ENCODE data around the gene KCNQ1. TPM values are rescaled to one million over a fixed set of nuclear protein-coding genes. Genes with fewer than 3 reads are reported as not detected.

The KCNQ1 gene
- total and polyA plus RNA-seq, 2 experiments from 2014 or later, result 0.45 to 0.87 TPM

DNA sequence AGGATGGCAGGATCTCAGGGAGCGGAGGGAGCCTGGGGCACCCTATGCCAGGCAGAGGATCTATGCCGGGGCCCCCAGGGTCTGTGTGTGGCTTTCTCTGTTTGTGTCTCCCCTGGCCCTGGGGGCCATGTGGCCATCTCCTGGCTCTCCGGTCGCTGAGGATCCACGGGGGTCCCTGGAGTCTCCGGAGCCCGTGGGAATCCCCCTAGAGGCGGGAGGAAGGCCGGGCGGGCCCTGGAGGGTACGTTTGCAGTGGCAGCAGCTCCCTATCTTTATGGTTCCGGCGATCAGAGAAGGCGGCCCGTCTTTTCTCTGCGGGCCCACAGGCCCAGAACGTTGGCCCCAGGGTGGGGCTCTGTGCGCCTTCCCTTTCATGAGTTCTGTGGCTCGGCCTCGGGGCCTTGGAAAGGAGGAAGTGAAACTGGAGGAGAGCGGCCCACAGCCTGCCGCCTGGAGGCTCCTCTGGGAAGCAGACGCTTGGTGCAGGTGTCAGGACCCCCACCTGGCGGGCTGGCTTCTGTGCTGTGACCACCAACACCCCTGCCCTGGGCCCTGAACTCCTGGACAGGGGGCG, 82.1 kb downstream of the KCNQ1 start:
- Mint-ChIP-seq H3K4me1 (no peaks in the 10 kb centered on the region; the same call in 2 of the 3 replicates), H3K9me3 (no peaks in the 10 kb centered on the region), H3K27ac (no peak overlapping the region)

DNA sequence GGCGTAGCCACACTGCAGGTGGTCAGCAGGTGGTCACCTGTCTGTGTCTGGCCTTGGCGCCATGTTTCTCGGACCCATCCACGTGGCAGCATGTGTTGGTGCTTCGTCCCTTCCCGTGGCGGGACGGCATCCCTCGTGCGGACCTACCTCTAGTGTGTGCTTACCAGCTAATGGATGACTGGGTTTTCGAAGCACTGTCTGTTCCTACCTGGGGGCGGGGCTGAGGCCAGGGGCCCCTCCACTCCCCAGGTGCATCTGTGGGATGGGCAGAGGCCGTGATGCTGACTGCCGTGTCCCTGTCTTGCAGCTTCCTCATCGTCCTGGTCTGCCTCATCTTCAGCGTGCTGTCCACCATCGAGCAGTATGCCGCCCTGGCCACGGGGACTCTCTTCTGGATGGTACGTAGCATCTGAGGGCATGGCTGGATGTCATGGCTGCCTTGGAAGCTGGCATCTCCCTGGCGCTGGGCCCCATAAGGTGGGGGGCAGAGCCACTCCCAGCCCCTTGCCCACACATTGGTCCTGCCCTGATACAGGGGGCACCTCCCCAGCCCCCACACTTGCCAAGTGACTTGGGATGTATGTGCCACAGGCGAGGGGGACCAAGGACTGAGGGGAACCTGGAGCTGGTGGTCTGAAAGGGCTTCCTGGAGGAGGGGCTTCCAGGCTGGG, 82.9 kb downstream of the KCNQ1 start:
- H3F3A ChIP-seq (replicated peaks; ENCODE audit: low read depth), result no peaks in the 10 kb centered on the region
- Mint-ChIP-seq H3K4me1 (no peaks in the 10 kb centered on the region; the same call in none of the 3 replicates), H3K9me3 (no peaks in the 10 kb centered on the region), H3K36me3 (ENCODE audit: low read depth) (no peaks in the 10 kb centered on the region), H3K27ac (no peak overlapping the region), H3K27me3 (ENCODE audit: insufficient read depth, low read depth, poor library complexity) (peaks cover 29% of the 10 kb centered on the region), H3K4me3 (no peak overlapping the region)
- H2AFZ ChIP-seq, result no peak overlapping the region
- no peak overlapping the region for H3K27ac ChIP-seq (ENCODE audit: low read depth)
- no peak overlapping the region for H3K4me2 ChIP-seq
- ATAC-seq (no peak), DNase-seq (ENCODE audit: low spot score) (no peak)
- H3K4me3 ChIP-seq, result no peak overlapping the region
- H3K9me2 ChIP-seq (ENCODE audit: insufficient read depth), result no peaks in the 10 kb centered on the region
- no peaks in the 10 kb centered on the region for H3K36me3 ChIP-seq (ENCODE audit: insufficient read depth)
- H3K4me1 ChIP-seq (ENCODE audit: insufficient read depth), result no peaks in the 10 kb centered on the region
- H4K20me1 ChIP-seq (replicated peaks; ENCODE audit: insufficient read depth), result no peaks in the 10 kb centered on the region
- H3K79me2 ChIP-seq (replicated peaks; ENCODE audit: insufficient read depth), result no peaks in the 10 kb centered on the region
- TF ChIP-seq STAT1 (IDR thresholded peaks at IDR 0.05; ENCODE audit: unreplicated experiment), result no peak
- TF ChIP-seq JUNB (IDR thresholded peaks at IDR 0.05; ENCODE audit: unreplicated experiment), result no peak
- no peak for TF ChIP-seq EZH2phosphoT487 (IDR thresholded peaks at IDR 0.05; ENCODE audit: unreplicated experiment)
- no peak for TF ChIP-seq CREB1 (CRISPR knock-in tag; IDR thresholded peaks at IDR 0.05; ENCODE audit: low read depth)
- TF ChIP-seq, protein P1, sequence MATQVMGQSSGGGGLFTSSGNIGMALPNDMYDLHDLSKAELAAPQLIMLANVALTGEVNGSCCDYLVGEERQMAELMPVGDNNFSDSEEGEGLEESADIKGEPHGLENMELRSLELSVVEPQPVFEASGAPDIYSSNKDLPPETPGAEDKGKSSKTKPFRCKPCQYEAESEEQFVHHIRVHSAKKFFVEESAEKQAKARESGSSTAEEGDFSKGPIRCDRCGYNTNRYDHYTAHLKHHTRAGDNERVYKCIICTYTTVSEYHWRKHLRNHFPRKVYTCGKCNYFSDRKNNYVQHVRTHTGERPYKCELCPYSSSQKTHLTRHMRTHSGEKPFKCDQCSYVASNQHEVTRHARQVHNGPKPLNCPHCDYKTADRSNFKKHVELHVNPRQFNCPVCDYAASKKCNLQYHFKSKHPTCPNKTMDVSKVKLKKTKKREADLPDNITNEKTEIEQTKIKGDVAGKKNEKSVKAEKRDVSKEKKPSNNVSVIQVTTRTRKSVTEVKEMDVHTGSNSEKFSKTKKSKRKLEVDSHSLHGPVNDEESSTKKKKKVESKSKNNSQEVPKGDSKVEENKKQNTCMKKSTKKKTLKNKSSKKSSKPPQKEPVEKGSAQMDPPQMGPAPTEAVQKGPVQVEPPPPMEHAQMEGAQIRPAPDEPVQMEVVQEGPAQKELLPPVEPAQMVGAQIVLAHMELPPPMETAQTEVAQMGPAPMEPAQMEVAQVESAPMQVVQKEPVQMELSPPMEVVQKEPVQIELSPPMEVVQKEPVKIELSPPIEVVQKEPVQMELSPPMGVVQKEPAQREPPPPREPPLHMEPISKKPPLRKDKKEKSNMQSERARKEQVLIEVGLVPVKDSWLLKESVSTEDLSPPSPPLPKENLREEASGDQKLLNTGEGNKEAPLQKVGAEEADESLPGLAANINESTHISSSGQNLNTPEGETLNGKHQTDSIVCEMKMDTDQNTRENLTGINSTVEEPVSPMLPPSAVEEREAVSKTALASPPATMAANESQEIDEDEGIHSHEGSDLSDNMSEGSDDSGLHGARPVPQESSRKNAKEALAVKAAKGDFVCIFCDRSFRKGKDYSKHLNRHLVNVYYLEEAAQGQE (IDR thresholded peaks at IDR 0.05; ENCODE audit: unreplicated experiment), result no peak
- no peak for TF ChIP-seq ZNF331 (CRISPR knock-in tag; IDR thresholded peaks at IDR 0.05; ENCODE audit: low read depth)
- H3K27me3 ChIP-seq (ENCODE audit: insufficient read depth), result no peaks in the 10 kb centered on the region

More for the DNA sequence above, 82.1 kb downstream of the KCNQ1 start:
- DNase-seq (ENCODE audit: low spot score) (peak; percentile 62), ATAC-seq (peak; percentile 61)
- no peak overlapping the region for H3K4me3 ChIP-seq
- H3K9me2 ChIP-seq (ENCODE audit: insufficient read depth), result no peaks in the 10 kb centered on the region
- Mint-ChIP-seq H3K4me3 (no peak overlapping the region), H3K36me3 (ENCODE audit: low read depth) (no peaks in the 10 kb centered on the region), H3K27me3 (ENCODE audit: insufficient read depth, low read depth, poor library complexity) (peaks cover 29% of the 10 kb centered on the region)
- no peaks in the 10 kb centered on the region for H3K36me3 ChIP-seq (ENCODE audit: insufficient read depth)
- H2AFZ ChIP-seq, result no peak overlapping the region
- H3K4me2 ChIP-seq, result no peak overlapping the region
- H3K27me3 ChIP-seq (ENCODE audit: insufficient read depth), result no peaks in the 10 kb centered on the region
- no peak overlapping the region for H3K27ac ChIP-seq (ENCODE audit: low read depth)
- H4K20me1 ChIP-seq (replicated peaks; ENCODE audit: insufficient read depth), result no peaks in the 10 kb centered on the region
- H3K4me1 ChIP-seq (ENCODE audit: insufficient read depth), result no peaks in the 10 kb centered on the region
- TF ChIP-seq, protein P2, sequence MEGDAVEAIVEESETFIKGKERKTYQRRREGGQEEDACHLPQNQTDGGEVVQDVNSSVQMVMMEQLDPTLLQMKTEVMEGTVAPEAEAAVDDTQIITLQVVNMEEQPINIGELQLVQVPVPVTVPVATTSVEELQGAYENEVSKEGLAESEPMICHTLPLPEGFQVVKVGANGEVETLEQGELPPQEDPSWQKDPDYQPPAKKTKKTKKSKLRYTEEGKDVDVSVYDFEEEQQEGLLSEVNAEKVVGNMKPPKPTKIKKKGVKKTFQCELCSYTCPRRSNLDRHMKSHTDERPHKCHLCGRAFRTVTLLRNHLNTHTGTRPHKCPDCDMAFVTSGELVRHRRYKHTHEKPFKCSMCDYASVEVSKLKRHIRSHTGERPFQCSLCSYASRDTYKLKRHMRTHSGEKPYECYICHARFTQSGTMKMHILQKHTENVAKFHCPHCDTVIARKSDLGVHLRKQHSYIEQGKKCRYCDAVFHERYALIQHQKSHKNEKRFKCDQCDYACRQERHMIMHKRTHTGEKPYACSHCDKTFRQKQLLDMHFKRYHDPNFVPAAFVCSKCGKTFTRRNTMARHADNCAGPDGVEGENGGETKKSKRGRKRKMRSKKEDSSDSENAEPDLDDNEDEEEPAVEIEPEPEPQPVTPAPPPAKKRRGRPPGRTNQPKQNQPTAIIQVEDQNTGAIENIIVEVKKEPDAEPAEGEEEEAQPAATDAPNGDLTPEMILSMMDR (conservative IDR thresholded peaks at IDR 0.05; ENCODE audit: low read depth in 2 of 2), result peak in 1 of 2 experiments; percentile 19; a peak in 1 of 4 replicates
- TF ChIP-seq EZH2phosphoT487 (IDR thresholded peaks at IDR 0.05; ENCODE audit: unreplicated experiment), result no peak
- no peaks in the 10 kb centered on the region for H3F3A ChIP-seq (replicated peaks; ENCODE audit: low read depth)
- H3K79me2 ChIP-seq (replicated peaks; ENCODE audit: insufficient read depth), result no peaks in the 10 kb centered on the region

All from GM23338 (cell line).